Measurements from ENCODE around the gene CHST15.

CHST15 gene

GRCh38 chr10:124119216-124119615 lies 25.8 kb upstream of the CHST15 start:
- no peaks in the 10 kb centered on the region for H3K36me3 Mint-ChIP-seq (ENCODE audit: insufficient read depth)
- no peak for DNase-seq (ENCODE audit: low spot score in 2 of 2)

GRCh38 chr10:124117833-124118232 lies 24.4 kb upstream of the CHST15 start:
- Mint-ChIP-seq H3K9me3 (no peaks in the 10 kb centered on the region), H3K36me3 (ENCODE audit: insufficient read depth) (no peaks in the 10 kb centered on the region), H3K4me3 (no peak overlapping the region), H3K4me1 (no peaks in the 10 kb centered on the region), H3K27ac (ENCODE audit: low read depth) (no peak overlapping the region), H3K27me3 (peaks cover 13% of the 10 kb centered on the region)
- DNase-seq (ENCODE audit: low spot score in 2 of 2) (no peak), ATAC-seq (replicated peaks; ENCODE audit: extremely low read depth, poor library complexity, severe bottlenecking) (no peak)

More at GRCh38 chr10:124119216-124119615, 25.8 kb upstream of the CHST15 start:
- Mint-ChIP-seq H3K4me1 (no peaks in the 10 kb centered on the region), H3K27ac (ENCODE audit: low read depth) (no peak overlapping the region), H3K27me3 (peaks cover 7% of the 10 kb centered on the region), H3K9me3 (no peaks in the 10 kb centered on the region), H3K4me3 (no peak overlapping the region)
- ATAC-seq (replicated peaks; ENCODE audit: extremely low read depth, poor library complexity, severe bottlenecking), result no peak

- no peaks in the 10 kb centered on the region for H3K4me1 Mint-ChIP-seq
- H3K27me3 Mint-ChIP-seq, result peaks cover 13% of the 10 kb centered on the region
- H3K4me3 Mint-ChIP-seq, result no peak overlapping the region
- no peak overlapping the region for H3K27ac Mint-ChIP-seq (ENCODE audit: low read depth)
- DNase-seq (ENCODE audit: low spot score in 2 of 2), result no peak
- no peak for ATAC-seq (replicated peaks; ENCODE audit: extremely low read depth, poor library complexity, severe bottlenecking)
- H3K36me3 Mint-ChIP-seq (ENCODE audit: insufficient read depth), result no peaks in the 10 kb centered on the region
- no peaks in the 10 kb centered on the region for H3K9me3 Mint-ChIP-seq
These were observed 24.1 kb upstream of the CHST15 start for GRCh38 chr10:124117511-124117785.

GRCh38 chr10:124116771-124117510 lies 23.5 kb upstream of the CHST15 start:
- Mint-ChIP-seq H3K27ac (ENCODE audit: low read depth) (no peak overlapping the region), H3K36me3 (ENCODE audit: insufficient read depth) (no peaks in the 10 kb centered on the region), H3K27me3 (peaks cover 13% of the 10 kb centered on the region), H3K4me3 (no peak overlapping the region), H3K4me1 (no peaks in the 10 kb centered on the region), H3K9me3 (no peaks in the 10 kb centered on the region)
- DNase-seq (ENCODE audit: low spot score in 2 of 2), result no peak
- no peak for ATAC-seq (replicated peaks; ENCODE audit: extremely low read depth, poor library complexity, severe bottlenecking)

- DNase-seq (ENCODE audit: low spot score in 2 of 2) (no peak), ATAC-seq (replicated peaks; ENCODE audit: extremely low read depth, poor library complexity, severe bottlenecking) (no peak)
- Mint-ChIP-seq H3K4me1 (no peaks in the 10 kb centered on the region), H3K9me3 (no peaks in the 10 kb centered on the region), H3K4me3 (no peak overlapping the region), H3K27me3 (peaks cover 31% of the 10 kb centered on the region), H3K36me3 (ENCODE audit: insufficient read depth) (no peaks in the 10 kb centered on the region), H3K27ac (ENCODE audit: low read depth) (no peak overlapping the region)
These were observed 21.3 kb upstream of the CHST15 start for GRCh38 chr10:124114696-124115095.

GRCh38 chr10:124112891-124113580 lies 19.6 kb upstream of the CHST15 start:
- Mint-ChIP-seq H3K9me3 (no peaks in the 10 kb centered on the region), H3K36me3 (ENCODE audit: insufficient read depth) (peaks cover 2% of the 10 kb centered on the region), H3K4me3 (no peak overlapping the region), H3K27me3 (peaks cover 46% of the 10 kb centered on the region), H3K27ac (ENCODE audit: low read depth) (no peak overlapping the region), H3K4me1 (no peaks in the 10 kb centered on the region)
- ATAC-seq (replicated peaks; ENCODE audit: extremely low read depth, poor library complexity, severe bottlenecking), result no peak
- DNase-seq (ENCODE audit: low spot score in 2 of 2), result no peak

GRCh38 chr10:124110882-124111281 lies 17.5 kb upstream of the CHST15 start:
- Mint-ChIP-seq H3K27ac (ENCODE audit: low read depth) (no peak overlapping the region), H3K4me1 (no peaks in the 10 kb centered on the region), H3K27me3 (peaks cover 46% of the 10 kb centered on the region), H3K9me3 (no peaks in the 10 kb centered on the region), H3K4me3 (no peak overlapping the region), H3K36me3 (ENCODE audit: insufficient read depth) (peaks cover 2% of the 10 kb centered on the region)
- no peak for DNase-seq (ENCODE audit: low spot score in 2 of 2)
- ATAC-seq (replicated peaks; ENCODE audit: extremely low read depth, poor library complexity, severe bottlenecking), result no peak

- Mint-ChIP-seq H3K4me3 (no peak overlapping the region), H3K9me3 (no peaks in the 10 kb centered on the region), H3K27me3 (peaks cover 39% of the 10 kb centered on the region), H3K36me3 (ENCODE audit: insufficient read depth) (peaks cover 2% of the 10 kb centered on the region), H3K4me1 (no peaks in the 10 kb centered on the region), H3K27ac (ENCODE audit: low read depth) (no peak overlapping the region)
- DNase-seq (ENCODE audit: low spot score in 2 of 2) (no peak), ATAC-seq (replicated peaks; ENCODE audit: extremely low read depth, poor library complexity, severe bottlenecking) (no peak)
These were observed 15.9 kb upstream of the CHST15 start for GRCh38 chr10:124109261-124109660.

GRCh38 chr10:124107072-124107471 lies 13.7 kb upstream of the CHST15 start:
- DNase-seq (ENCODE audit: low spot score in 2 of 2) (no peak), ATAC-seq (replicated peaks; ENCODE audit: extremely low read depth, poor library complexity, severe bottlenecking) (no peak)
- no peaks in the 10 kb centered on the region for H3K9me3 Mint-ChIP-seq
- H3K27me3 Mint-ChIP-seq, result peaks cover 32% of the 10 kb centered on the region
- H3K27ac Mint-ChIP-seq (ENCODE audit: low read depth), result no peak overlapping the region
- H3K4me1 Mint-ChIP-seq, result no peaks in the 10 kb centered on the region
- no peak overlapping the region for H3K4me3 Mint-ChIP-seq
- peaks cover 2% of the 10 kb centered on the region for H3K36me3 Mint-ChIP-seq (ENCODE audit: insufficient read depth)

GRCh38 chr10:124106241-124106879 lies 13.0 kb upstream of the CHST15 start:
- Mint-ChIP-seq H3K27ac (ENCODE audit: low read depth) (no peak overlapping the region), H3K4me1 (no peaks in the 10 kb centered on the region), H3K36me3 (ENCODE audit: insufficient read depth) (peaks cover 2% of the 10 kb centered on the region), H3K4me3 (no peak overlapping the region), H3K27me3 (peaks cover 31% of the 10 kb centered on the region), H3K9me3 (no peaks in the 10 kb centered on the region)
- ATAC-seq (replicated peaks; ENCODE audit: extremely low read depth, poor library complexity, severe bottlenecking) (no peak), DNase-seq (ENCODE audit: low spot score in 2 of 2) (no peak)

- H3K9me3 Mint-ChIP-seq, result no peaks in the 10 kb centered on the region
- H3K27ac Mint-ChIP-seq (ENCODE audit: low read depth), result no peak overlapping the region
- no peaks in the 10 kb centered on the region for H3K4me1 Mint-ChIP-seq
- H3K4me3 Mint-ChIP-seq, result no peak overlapping the region
- ATAC-seq (replicated peaks; ENCODE audit: extremely low read depth, poor library complexity, severe bottlenecking), result no peak
- peaks cover 2% of the 10 kb centered on the region for H3K36me3 Mint-ChIP-seq (ENCODE audit: insufficient read depth)
- peaks cover 24% of the 10 kb centered on the region for H3K27me3 Mint-ChIP-seq
- DNase-seq (ENCODE audit: low spot score in 2 of 2), result no peak
These were observed 12.2 kb upstream of the CHST15 start for GRCh38 chr10:124105594-124105993.

GRCh38 chr10:124105045-124105444 lies 11.6 kb upstream of the CHST15 start:
- Mint-ChIP-seq H3K4me3 (no peak overlapping the region), H3K4me1 (no peaks in the 10 kb centered on the region), H3K36me3 (ENCODE audit: insufficient read depth) (peaks cover 2% of the 10 kb centered on the region)

More at GRCh38 chr10:124105045-124105444, 11.6 kb upstream of the CHST15 start:
- DNase-seq (ENCODE audit: low spot score in 2 of 2) (no peak), ATAC-seq (replicated peaks; ENCODE audit: extremely low read depth, poor library complexity, severe bottlenecking) (no peak)
- no peaks in the 10 kb centered on the region for H3K9me3 Mint-ChIP-seq
- H3K27ac Mint-ChIP-seq (ENCODE audit: low read depth), result no peak overlapping the region
- peaks cover 18% of the 10 kb centered on the region for H3K27me3 Mint-ChIP-seq
